SW480 (cell line): ENCODE measurements around the gene NARS2.

Experiments used
- DNase-seq: peaks from one replicate; pipeline ENCODE4 v3.0.0-alpha.2; 2016; ENCODE audit warnings: low spot score

The NARS2 gene

GRCh38 chr11:78432956-78433355 is 141.7 kb downstream of the NARS2 start:
- DNase-seq, result no peak

- DNase-seq, result no peak
These were observed 142.6 kb downstream of the NARS2 start for GRCh38 chr11:78432058-78432515.

GRCh38 chr11:78429660-78430059 is 145.0 kb downstream of the NARS2 start:
- no peak for DNase-seq

GRCh38 chr11:78429209-78429608 is 145.5 kb downstream of the NARS2 start:
- no peak for DNase-seq

- no peak for DNase-seq
These were observed 145.9 kb downstream of the NARS2 start for GRCh38 chr11:78428773-78429172.

GRCh38 chr11:78428266-78428636 is 146.4 kb downstream of the NARS2 start:
- DNase-seq, result no peak

- no peak for DNase-seq
These were observed 146.9 kb downstream of the NARS2 start for GRCh38 chr11:78427615-78428265.

GRCh38 chr11:78426845-78427244 is 147.8 kb downstream of the NARS2 start:
- no peak for DNase-seq

GRCh38 chr11:78425399-78426070 is 149.1 kb downstream of the NARS2 start:
- DNase-seq, result no peak

GRCh38 chr11:78424334-78425270 is 150.1 kb downstream of the NARS2 start:
- no peak for DNase-seq

- DNase-seq, result no peak
These were observed 151.4 kb downstream of the NARS2 start for GRCh38 chr11:78423241-78423640.

GRCh38 chr11:78420796-78421209 is 153.9 kb downstream of the NARS2 start:
- peak; percentile 65 for DNase-seq

- DNase-seq, result peak; percentile 39
These were observed 154.4 kb downstream of the NARS2 start for GRCh38 chr11:78420255-78420764.

- no peak for DNase-seq
These were observed 155.3 kb downstream of the NARS2 start for GRCh38 chr11:78419327-78419726.

GRCh38 chr11:78418584-78419211 is 156.0 kb downstream of the NARS2 start:
- DNase-seq, result no peak

GRCh38 chr11:78417888-78418583 is 156.6 kb downstream of the NARS2 start:
- peak; percentile 74 for DNase-seq

- DNase-seq, result peak; percentile 66
These were observed 157.3 kb downstream of the NARS2 start, which contains the start of gene GAB2 for GRCh38 chr11:78417175-78417887. TSS of gene GAB2 (minus strand) at chr11:78417820. CDS start at chr11:78417720, 100 bp downstream.

GRCh38 chr11:78416285-78417174 is 158.1 kb downstream of the NARS2 start:
- peak; percentile 94 for DNase-seq

- no peak for DNase-seq
These were observed 159.3 kb downstream of the NARS2 start for GRCh38 chr11:78415338-78415737.
